Fibroblast of lung (primary cell): ENCODE results near the gene SRGAP2B. TPM values are rescaled to one million over a fixed set of nuclear protein-coding genes. Genes with fewer than 3 reads are reported as not detected.
A peak's percentile ranks its signal among the peaks of the same experiment; 100 is the strongest.
"Not testable (repeated sequence)": the region's sequence is repeated elsewhere in the genome, so short reads cannot be mapped to it uniquely, and the experiment has no call there.

Experiments used
- DNase-seq, 2 donors: peaks; one replicate each; pipeline versions ENCODE4 v3.0.0 to v3.0.0-alpha.2; 2010; ENCODE audit warnings: low read depth in 2 of 2
- H2AFZ ChIP-seq: 2 replicates; pipeline ENCODE4 v1.5.1; 2012; ENCODE audit warnings: low read length, control low read depth, inconsistent platforms
- H3K27ac ChIP-seq: 2 replicates; pipeline ENCODE4 v1.5.1; 2011; ENCODE audit warnings: low read length, control low read depth; ENCODE audit not compliant: insufficient read depth
- H3K27me3 ChIP-seq: 2 replicates; pipeline ENCODE4 v1.5.1; 2011; ENCODE audit warnings: mild to moderate bottlenecking, low read length; ENCODE audit not compliant: control insufficient read depth, insufficient read depth
- H3K36me3 ChIP-seq: 2 replicates; pipeline ENCODE4 v1.5.1; 2011; ENCODE audit warnings: low read length; ENCODE audit not compliant: control insufficient read depth, insufficient read depth
- H3K4me1 ChIP-seq: 2 replicates; pipeline ENCODE4 v1.5.1; 2011; ENCODE audit warnings: low read length; ENCODE audit not compliant: control insufficient read depth, insufficient read depth; ENCODE audit errors: extremely low read depth
- H3K4me2 ChIP-seq: 2 replicates; pipeline ENCODE4 v1.5.1; 2011; ENCODE audit warnings: low read length, control low read depth; ENCODE audit not compliant: insufficient read depth; ENCODE audit errors: extremely low read depth
- H3K4me3 ChIP-seq, 4 experiments: fragments of 200-600 bp in 1 of 4; sonication (generic) in 1 of 4; replicated peaks in 1 of 4; 2 replicates each; pipeline ENCODE4 v1.5.1; 2011 to 2016; ENCODE audit warnings: low read length in 4 of 4, low read depth in 3 of 4, mild to moderate bottlenecking in 3 of 4, control low read depth in 2 of 4, inconsistent platforms in 1 of 4, mixed read lengths in 1 of 4; ENCODE audit not compliant: insufficient read depth in 1 of 4; ENCODE audit errors: control extremely low read depth in 1 of 4
- H3K79me2 ChIP-seq: 2 replicates; pipeline ENCODE4 v1.5.1; 2012; ENCODE audit warnings: mild to moderate bottlenecking, low read length, inconsistent platforms; ENCODE audit not compliant: control insufficient read depth, insufficient read depth
- H3K9ac ChIP-seq: 2 replicates; pipeline ENCODE4 v1.5.1; 2011; ENCODE audit warnings: mild to moderate bottlenecking, low read length, control low read depth; ENCODE audit not compliant: insufficient read depth
- H3K9me3 ChIP-seq: 2 replicates; pipeline ENCODE4 v1.5.1; 2012; ENCODE audit warnings: low read depth, low read length; ENCODE audit not compliant: control insufficient read depth, insufficient read depth
- H4K20me1 ChIP-seq: 2 replicates; pipeline ENCODE4 v1.5.1; 2011; ENCODE audit warnings: low read length; ENCODE audit not compliant: control insufficient read depth, insufficient read depth; ENCODE audit errors: extremely low read depth
- polyA plus RNA-seq, 2 donors: library from polyadenylated mRNA; depleted of rRNA in 1 of 2; stranded (reverse) in 1 of 2; unstranded in 1 of 2; fragments of >200 nt; gene quantifications; 2 replicates each; pipeline ENCODE4 v1.2.1, GENCODE V29; 2011 to 2012; ENCODE audit warnings: missing spikeins in 1 of 2
- total RNA-seq: library from RNA; depleted of rRNA; stranded (reverse); fragments of >200 nt; gene quantifications from 2 replicates; pipeline ENCODE4 v1.2.1, GENCODE V29; 2014

The SRGAP2B gene
- total and polyA plus RNA-seq, 2 donors (not counting 1 experiment from before 2014, with no cell fraction given), result 24.8 to 32.7 TPM

DNA sequence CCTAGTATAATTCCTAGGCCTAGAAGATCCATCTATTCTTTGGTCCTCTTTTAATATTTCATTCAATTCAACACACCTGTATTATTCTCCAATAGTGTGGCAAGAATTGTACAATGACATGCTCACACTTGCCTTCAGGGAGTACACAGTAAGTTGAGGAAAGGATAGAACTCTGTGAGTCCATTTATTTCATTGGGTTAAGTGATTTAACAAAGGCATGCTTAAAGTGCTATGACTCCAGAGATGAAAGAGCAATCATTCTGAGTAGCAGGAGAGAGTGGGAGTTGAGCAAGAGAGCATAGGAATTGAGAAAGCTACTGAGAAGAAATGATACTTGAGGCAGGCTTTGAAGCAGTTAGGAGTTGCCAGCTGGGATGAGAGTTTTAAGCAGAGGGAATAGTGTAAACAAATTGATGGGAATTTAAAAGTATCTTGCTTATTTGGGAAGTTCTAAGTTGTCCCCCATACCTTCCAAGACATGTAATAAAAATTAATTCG is 19.5 kb upstream of the SRGAP2B start:
- not testable (repeated sequence) for H2AFZ ChIP-seq, H3K27me3 ChIP-seq, H3K4me1 ChIP-seq, H3K9me3 ChIP-seq, H3K27ac ChIP-seq, H3K9ac ChIP-seq, H4K20me1 ChIP-seq, H3K4me3 ChIP-seq, H3K79me2 ChIP-seq, H3K4me2 ChIP-seq, DNase-seq, H3K36me3 ChIP-seq

DNA sequence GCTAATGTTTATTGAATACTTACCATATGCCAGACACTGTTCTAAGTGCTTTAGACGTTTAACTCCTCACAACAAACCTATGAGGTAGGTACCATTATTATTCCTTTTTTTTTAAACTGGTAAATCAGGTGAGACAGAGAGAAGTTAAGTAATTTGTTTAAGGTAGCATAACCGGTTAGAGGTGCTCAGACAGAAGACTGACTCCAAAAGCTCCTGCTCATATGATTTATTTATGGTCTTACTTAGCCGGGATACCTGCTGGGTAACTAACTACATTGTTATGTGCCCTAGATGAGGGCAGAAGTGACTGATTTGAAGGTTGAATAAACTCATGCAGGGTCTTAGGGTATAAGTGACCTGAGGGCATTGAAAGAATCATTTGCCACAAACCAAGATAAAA is 17.6 kb upstream of the SRGAP2B start:
- not testable (repeated sequence) for H2AFZ ChIP-seq, H3K4me2 ChIP-seq, H3K79me2 ChIP-seq, H3K4me3 ChIP-seq, H3K9ac ChIP-seq, H3K27me3 ChIP-seq, H3K4me1 ChIP-seq, H3K36me3 ChIP-seq, H3K9me3 ChIP-seq, H4K20me1 ChIP-seq, DNase-seq, H3K27ac ChIP-seq

DNA sequence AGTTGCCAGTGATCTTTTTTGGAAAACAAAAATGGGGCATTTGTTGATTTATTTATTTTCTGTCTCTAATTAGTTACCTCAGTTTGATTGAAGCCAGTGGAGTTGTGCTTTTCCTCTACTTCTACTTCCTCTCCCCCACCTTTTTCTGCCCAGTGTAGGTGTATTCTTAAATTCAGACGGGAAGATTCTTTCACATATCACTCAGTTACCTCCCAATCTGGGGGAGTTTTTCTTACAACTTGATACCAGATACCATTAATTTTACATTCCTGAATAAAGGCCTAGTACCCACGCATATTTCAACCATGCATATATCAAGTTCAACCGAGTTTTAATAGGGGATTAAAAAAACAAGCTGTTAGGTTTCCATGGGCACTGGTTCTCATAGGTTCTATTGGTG is 16.5 kb upstream of the SRGAP2B start:
- H4K20me1 ChIP-seq, DNase-seq, H3K4me2 ChIP-seq, H3K27ac ChIP-seq, H3K9ac ChIP-seq, H3K79me2 ChIP-seq, H3K36me3 ChIP-seq, H3K9me3 ChIP-seq, H3K4me3 ChIP-seq, H3K27me3 ChIP-seq, H3K4me1 ChIP-seq, H2AFZ ChIP-seq: not testable (repeated sequence)

DNA sequence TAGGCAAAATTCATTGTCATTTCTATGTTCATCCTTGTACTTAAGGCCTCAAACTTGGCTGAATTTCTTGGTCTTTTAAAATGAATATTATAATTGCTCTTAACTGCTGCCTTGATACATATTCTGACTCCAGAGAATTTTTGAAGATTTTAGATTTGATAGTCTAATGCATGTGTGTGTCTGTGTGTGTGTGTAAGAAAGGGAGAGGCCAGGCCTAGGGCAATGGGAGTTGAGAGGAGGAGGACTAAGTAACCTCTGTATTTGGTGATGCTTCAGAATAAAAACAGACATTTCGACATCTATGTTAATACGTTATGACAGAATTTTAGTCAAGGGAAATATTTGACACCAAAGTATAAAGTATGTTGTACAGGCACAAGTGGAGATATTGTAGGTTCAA is 8.2 kb upstream of the SRGAP2B start:
- H3K36me3 ChIP-seq, DNase-seq, H3K9me3 ChIP-seq, H3K27me3 ChIP-seq, H3K4me2 ChIP-seq, H3K4me3 ChIP-seq, H4K20me1 ChIP-seq, H3K79me2 ChIP-seq, H3K27ac ChIP-seq, H2AFZ ChIP-seq, H3K4me1 ChIP-seq, H3K9ac ChIP-seq: not testable (repeated sequence)

DNA sequence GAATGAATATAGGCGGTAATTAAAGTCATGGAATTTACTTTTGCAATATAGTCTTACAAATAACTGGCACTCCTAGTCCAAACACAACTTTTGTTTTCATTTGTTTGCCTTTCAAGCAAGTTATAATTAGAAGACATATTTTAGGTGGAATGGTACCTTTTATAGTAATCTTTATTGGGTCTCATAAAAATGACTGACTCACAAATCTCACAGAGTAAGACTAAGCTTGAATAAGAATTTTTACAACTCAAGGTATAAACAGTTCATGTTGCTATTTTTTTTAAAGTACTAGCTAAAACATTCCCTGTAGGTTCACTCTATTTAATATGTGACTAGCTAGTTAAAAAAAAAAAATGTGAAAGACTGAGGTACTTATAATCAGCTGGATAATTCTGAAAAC is 6.6 kb upstream of the SRGAP2B start:
- not testable (repeated sequence) for H3K9ac ChIP-seq, H2AFZ ChIP-seq, H3K9me3 ChIP-seq, H3K27me3 ChIP-seq, H3K36me3 ChIP-seq, H3K4me2 ChIP-seq, H3K79me2 ChIP-seq, DNase-seq, H4K20me1 ChIP-seq, H3K4me3 ChIP-seq, H3K27ac ChIP-seq, H3K4me1 ChIP-seq

DNA sequence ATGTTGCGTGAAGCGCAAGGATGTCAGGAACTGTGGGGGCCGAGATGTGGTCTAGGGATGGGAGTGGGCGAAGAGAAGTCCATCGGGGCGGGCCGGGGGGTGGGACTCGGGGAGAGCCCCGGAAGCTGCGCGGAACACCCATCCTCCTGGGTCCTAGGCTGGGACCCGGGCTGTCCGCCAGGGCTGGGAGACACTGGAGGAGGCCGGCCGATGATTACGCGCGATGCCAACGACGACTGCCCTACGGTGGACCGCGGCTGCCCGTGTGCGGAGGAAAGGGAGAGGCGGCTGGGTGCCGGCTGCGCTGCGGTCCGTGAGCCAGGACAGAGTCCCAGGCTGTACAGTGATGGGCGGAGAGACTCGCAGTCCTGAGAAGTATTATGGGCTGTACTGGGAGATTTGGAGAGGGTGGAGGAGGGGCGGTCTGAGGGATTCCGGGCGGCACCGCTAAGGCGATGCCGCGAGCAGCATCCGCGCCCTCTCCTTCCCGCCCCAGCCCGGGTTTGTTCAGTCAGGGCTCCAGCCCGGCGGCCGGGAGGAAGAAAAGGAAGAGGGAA is 395 bp downstream of the SRGAP2B start:
- not testable (repeated sequence) for H3K79me2 ChIP-seq, H3K9ac ChIP-seq, H3K9me3 ChIP-seq, H3K4me2 ChIP-seq, H4K20me1 ChIP-seq, H3K36me3 ChIP-seq, DNase-seq, H2AFZ ChIP-seq, H3K27me3 ChIP-seq, H3K27ac ChIP-seq, H3K4me1 ChIP-seq
- peak overlapping the region in 1 of 4 experiments; percentile 51 for H3K4me3 ChIP-seq

DNA sequence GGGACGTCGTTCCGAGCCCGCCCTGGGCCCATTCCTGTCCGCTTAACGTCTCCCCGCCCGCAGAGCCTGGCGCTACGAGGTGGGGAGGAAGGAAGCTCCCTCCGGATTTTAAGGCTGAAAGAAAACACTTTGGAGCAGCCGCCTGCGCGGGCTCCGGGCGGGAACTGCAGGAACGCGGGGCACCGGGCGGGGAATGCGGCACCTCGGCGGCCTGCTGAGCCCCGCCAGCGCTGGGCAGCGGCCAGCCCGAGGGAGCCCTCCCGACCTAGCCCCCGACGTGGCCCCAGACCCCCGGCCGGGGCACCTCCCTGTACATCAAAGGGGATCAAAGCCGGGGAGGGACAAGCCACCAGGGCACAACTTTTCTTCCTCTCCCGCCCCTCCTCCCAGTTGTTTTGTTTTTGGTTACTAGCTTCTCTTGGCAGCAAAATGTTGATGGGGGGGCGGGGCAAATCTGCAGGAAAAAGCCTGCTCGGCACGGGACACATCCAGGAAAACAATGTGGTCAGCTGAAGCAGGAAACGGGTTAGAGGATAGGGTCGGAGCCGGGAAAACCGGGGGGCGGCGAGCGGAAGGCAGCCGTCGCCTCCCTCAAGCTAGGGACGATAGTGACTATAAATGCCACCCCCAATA is 1.5 kb downstream of the SRGAP2B start:
- H3K27ac ChIP-seq, H3K27me3 ChIP-seq, H3K4me1 ChIP-seq, H3K79me2 ChIP-seq, H4K20me1 ChIP-seq, H2AFZ ChIP-seq, H3K36me3 ChIP-seq, H3K4me2 ChIP-seq, H3K9me3 ChIP-seq: not testable (repeated sequence)
- Histone ChIP-seq H3K9ac (peak overlapping the region; percentile 30), H3K4me3 (peak overlapping the region in 3 of 4 experiments; percentile 8 to 60 (median 21))
- DNase-seq, result peak in 1 of 2 donors; percentile 0
